Measurements from ENCODE around the gene ARID5B.

The ARID5B gene

DNA sequence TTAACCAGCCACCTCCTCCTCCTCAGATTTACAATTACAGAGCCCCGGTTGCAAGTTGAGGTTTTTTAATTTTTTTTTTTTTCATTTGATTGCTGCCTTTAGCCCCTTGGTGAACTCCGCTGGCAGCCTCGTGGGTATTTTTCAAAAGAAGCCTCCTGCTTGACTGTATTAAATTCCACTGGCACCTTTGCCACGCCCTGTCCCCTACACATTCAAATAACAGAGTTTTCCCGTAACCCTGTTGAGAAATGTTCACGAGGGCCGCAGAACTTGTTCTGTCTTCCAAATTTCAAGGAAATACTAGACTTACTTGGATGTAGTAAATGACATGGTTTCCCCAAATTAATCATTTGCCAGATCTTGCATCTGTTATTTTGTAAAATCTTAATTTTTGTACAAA, 167.0 kb downstream of the ARID5B start:
- TF ChIP-seq TAF1 (IDR thresholded peaks at IDR 0.05; ENCODE audit: borderline replicate concordance, insufficient read depth, low read length), result no peak
- TF ChIP-seq SIN3A (IDR thresholded peaks at IDR 0.05; ENCODE audit: borderline replicate concordance, insufficient read depth, low read length), result no peak
- TF ChIP-seq, protein P1, sequence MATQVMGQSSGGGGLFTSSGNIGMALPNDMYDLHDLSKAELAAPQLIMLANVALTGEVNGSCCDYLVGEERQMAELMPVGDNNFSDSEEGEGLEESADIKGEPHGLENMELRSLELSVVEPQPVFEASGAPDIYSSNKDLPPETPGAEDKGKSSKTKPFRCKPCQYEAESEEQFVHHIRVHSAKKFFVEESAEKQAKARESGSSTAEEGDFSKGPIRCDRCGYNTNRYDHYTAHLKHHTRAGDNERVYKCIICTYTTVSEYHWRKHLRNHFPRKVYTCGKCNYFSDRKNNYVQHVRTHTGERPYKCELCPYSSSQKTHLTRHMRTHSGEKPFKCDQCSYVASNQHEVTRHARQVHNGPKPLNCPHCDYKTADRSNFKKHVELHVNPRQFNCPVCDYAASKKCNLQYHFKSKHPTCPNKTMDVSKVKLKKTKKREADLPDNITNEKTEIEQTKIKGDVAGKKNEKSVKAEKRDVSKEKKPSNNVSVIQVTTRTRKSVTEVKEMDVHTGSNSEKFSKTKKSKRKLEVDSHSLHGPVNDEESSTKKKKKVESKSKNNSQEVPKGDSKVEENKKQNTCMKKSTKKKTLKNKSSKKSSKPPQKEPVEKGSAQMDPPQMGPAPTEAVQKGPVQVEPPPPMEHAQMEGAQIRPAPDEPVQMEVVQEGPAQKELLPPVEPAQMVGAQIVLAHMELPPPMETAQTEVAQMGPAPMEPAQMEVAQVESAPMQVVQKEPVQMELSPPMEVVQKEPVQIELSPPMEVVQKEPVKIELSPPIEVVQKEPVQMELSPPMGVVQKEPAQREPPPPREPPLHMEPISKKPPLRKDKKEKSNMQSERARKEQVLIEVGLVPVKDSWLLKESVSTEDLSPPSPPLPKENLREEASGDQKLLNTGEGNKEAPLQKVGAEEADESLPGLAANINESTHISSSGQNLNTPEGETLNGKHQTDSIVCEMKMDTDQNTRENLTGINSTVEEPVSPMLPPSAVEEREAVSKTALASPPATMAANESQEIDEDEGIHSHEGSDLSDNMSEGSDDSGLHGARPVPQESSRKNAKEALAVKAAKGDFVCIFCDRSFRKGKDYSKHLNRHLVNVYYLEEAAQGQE (IDR thresholded peaks at IDR 0.05; ENCODE audit: insufficient read depth in 1 of 2, low read depth in 2 of 2, low read length in 2 of 2), result no peak
- no peak for TF ChIP-seq FOXP2 (optimal IDR thresholded peaks at IDR 0.05; ENCODE audit: borderline replicate concordance, extremely low read depth, extremely low read length, insufficient read depth)
- TF ChIP-seq POLR2AphosphoS5 (IDR thresholded peaks at IDR 0.05; ENCODE audit: low read depth, low read length), result no peak

DNA sequence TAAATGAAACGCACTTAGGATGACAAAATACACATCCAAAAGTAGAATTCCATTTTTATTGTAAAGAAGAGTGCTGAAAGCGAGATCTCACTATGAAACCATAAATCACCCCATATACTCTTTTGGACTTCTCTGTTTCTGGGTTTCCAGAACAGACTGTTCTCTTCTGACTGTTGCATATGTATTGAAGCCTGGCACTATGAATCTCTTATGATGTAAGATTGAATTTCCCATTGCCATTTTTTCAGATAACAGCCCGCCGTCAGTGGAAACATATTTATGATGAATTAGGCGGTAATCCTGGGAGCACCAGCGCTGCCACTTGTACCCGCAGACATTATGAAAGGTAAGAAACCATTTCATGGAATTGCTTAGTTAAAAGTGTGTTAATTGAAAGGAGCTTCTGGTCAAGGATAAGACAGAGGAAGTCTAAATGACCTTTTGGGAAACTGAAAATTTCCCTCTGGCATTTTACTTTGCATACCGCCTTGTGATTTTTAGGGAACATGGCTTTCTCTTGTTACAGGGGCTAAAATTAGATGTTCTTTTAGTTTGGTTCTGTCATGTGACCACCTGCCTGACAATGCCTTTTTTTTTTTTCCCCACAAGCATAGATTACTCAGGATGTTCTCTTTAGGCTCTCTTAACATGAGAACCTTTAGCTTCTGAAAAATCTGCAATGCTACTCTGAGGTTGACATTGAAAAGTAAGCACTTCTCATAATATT, 168.1 kb downstream of the ARID5B start:
- TF ChIP-seq FOXP2 (optimal IDR thresholded peaks at IDR 0.05; ENCODE audit: borderline replicate concordance, extremely low read depth, extremely low read length, insufficient read depth), result no peak
- TF ChIP-seq TAF1 (IDR thresholded peaks at IDR 0.05; ENCODE audit: borderline replicate concordance, insufficient read depth, low read length), result no peak
- TF ChIP-seq, protein P1 (IDR thresholded peaks at IDR 0.05; ENCODE audit: insufficient read depth in 1 of 2, low read depth in 2 of 2, low read length in 2 of 2), result no peak
- no peak for TF ChIP-seq SIN3A (IDR thresholded peaks at IDR 0.05; ENCODE audit: borderline replicate concordance, insufficient read depth, low read length)
- no peak for TF ChIP-seq POLR2AphosphoS5 (IDR thresholded peaks at IDR 0.05; ENCODE audit: low read depth, low read length)

DNA sequence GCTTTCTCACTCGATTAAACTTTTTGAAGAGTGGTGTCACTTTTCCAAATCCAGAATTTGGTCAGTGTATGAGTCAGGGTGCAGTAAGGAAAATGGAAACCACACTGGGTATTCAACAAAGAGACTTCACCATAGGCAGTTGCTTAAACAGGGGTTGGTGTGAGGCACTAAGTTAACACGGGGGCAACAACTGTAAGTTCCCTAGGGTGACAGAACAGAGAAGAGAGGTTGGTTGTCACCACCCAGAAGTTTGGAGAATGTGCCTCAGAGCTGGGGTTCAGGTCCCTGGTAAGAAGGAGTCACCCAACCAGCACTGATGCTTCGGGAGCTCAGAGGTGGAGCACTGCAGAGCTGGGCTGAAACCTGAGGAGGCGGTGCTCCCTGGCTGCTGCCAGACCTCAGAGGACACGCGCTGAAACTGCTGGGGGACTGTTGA, 170.4 kb downstream of the ARID5B start:
- TF ChIP-seq FOXP2 (optimal IDR thresholded peaks at IDR 0.05; ENCODE audit: borderline replicate concordance, extremely low read depth, extremely low read length, insufficient read depth), result no peak
- TF ChIP-seq TAF1 (IDR thresholded peaks at IDR 0.05; ENCODE audit: borderline replicate concordance, insufficient read depth, low read length), result no peak
- TF ChIP-seq, protein P1 (IDR thresholded peaks at IDR 0.05; ENCODE audit: insufficient read depth in 1 of 2, low read depth in 2 of 2, low read length in 2 of 2), result no peak
- no peak for TF ChIP-seq SIN3A (IDR thresholded peaks at IDR 0.05; ENCODE audit: borderline replicate concordance, insufficient read depth, low read length)
- TF ChIP-seq POLR2AphosphoS5 (IDR thresholded peaks at IDR 0.05; ENCODE audit: low read depth, low read length), result no peak

DNA sequence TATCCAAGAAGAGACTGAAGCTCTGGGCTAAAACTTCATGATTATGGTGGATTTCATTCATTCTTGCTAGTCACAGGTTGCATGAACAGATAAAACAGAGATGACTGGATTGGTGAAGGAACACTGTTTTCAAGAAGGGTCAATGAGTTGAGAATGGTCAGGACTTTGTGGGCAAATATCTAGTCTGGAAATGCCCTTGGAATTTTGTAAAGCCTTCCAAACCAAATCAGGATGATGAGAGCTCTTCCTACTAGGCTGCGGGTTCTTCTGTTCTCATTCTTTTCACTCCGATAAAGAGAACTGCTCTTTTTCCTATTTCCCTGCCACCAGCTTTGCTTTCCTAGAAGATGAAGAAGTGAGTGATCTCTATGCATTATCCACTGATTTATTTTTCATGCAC, 171.4 kb downstream of the ARID5B start:
- TF ChIP-seq TAF1 (IDR thresholded peaks at IDR 0.05; ENCODE audit: borderline replicate concordance, insufficient read depth, low read length), result no peak
- TF ChIP-seq POLR2AphosphoS5 (IDR thresholded peaks at IDR 0.05; ENCODE audit: low read depth, low read length), result no peak
- TF ChIP-seq, protein P1 (IDR thresholded peaks at IDR 0.05; ENCODE audit: insufficient read depth in 1 of 2, low read depth in 2 of 2, low read length in 2 of 2), result no peak
- no peak for TF ChIP-seq SIN3A (IDR thresholded peaks at IDR 0.05; ENCODE audit: borderline replicate concordance, insufficient read depth, low read length)
- no peak for TF ChIP-seq FOXP2 (optimal IDR thresholded peaks at IDR 0.05; ENCODE audit: borderline replicate concordance, extremely low read depth, extremely low read length, insufficient read depth)

Measured in PFSK-1 (cell line).